Liver (tissue), 9 donors: ENCODE results near the gene TJAP1. TPM values are rescaled to one million over a fixed set of nuclear protein-coding genes. Genes with fewer than 3 reads are reported as not detected.

Experiments
- DNase-seq: peaks from one replicate; pipeline ENCODE4 v3.0.0-alpha.2; 2017; ENCODE audit warnings: low spot score
- H3K27ac ChIP-seq, 2 donors: one replicate each; pipeline ENCODE4 v1.7.0; 2013; ENCODE audit warnings: inconsistent platforms in 2 of 2, low read length in 2 of 2, control low read depth in 1 of 2, low read depth in 1 of 2, mild to moderate bottlenecking in 1 of 2
- H3K27me3 ChIP-seq, 4 donors: one replicate each; pipeline versions ENCODE4 v1.6.1 to v1.7.0; 2013; ENCODE audit warnings: low read length in 3 of 4, inconsistent platforms in 1 of 4, mild to moderate bottlenecking in 1 of 4, moderate library complexity in 1 of 4; ENCODE audit not compliant: control insufficient read depth in 4 of 4, insufficient read depth in 4 of 4
- H3K36me3 ChIP-seq, 4 donors: one replicate each; pipeline versions ENCODE4 v1.6.1 to v1.7.0; 2013; ENCODE audit warnings: low read length in 3 of 4, mild to moderate bottlenecking in 3 of 4, low read depth in 1 of 4, moderate library complexity in 1 of 4; ENCODE audit not compliant: control insufficient read depth in 4 of 4, insufficient read depth in 3 of 4
- H3K4me1 ChIP-seq, 4 donors: one replicate each; pipeline versions ENCODE4 v1.6.1 to v1.7.0; 2013; ENCODE audit warnings: low read length in 3 of 4, mild to moderate bottlenecking in 3 of 4, moderate library complexity in 1 of 4; ENCODE audit not compliant: control insufficient read depth in 4 of 4, insufficient read depth in 4 of 4
- H3K4me3 ChIP-seq, 3 donors: one replicate each; pipeline versions ENCODE4 v1.6.1 to v1.7.0; 2013; ENCODE audit warnings: low read length in 3 of 3, control low read depth in 1 of 3, low read depth in 1 of 3, mild to moderate bottlenecking in 1 of 3
- H3K9ac ChIP-seq, 2 donors: one replicate each; pipeline ENCODE4 v1.7.0; 2013; ENCODE audit warnings: low read length in 2 of 2, mild to moderate bottlenecking in 2 of 2, moderate library complexity in 2 of 2, control low read depth in 1 of 2, low read depth in 1 of 2
- H3K9me3 ChIP-seq, 4 donors: one replicate each; pipeline versions ENCODE4 v1.6.1 to v1.7.0; 2013; ENCODE audit warnings: low read length in 3 of 4; ENCODE audit not compliant: control insufficient read depth in 4 of 4
- EGR1 ChIP-seq, 2 donors: IDR thresholded peaks; 2 replicates each; pipeline ENCODE4 v1.6.1; 2016 to 2018; ENCODE audit warnings: antibody characterized with exemption in 2 of 2, low read depth in 2 of 2
- FOXA1 ChIP-seq: IDR thresholded peaks from 2 replicates; pipeline ENCODE4 v1.6.1; 2016; ENCODE audit warnings: antibody characterized with exemption
- FOXA2 ChIP-seq: IDR thresholded peaks from 2 replicates; pipeline ENCODE4 v1.6.1; 2016; ENCODE audit warnings: antibody characterized with exemption
- GABPA ChIP-seq, 2 donors: IDR thresholded peaks in 1 of 2; conservative IDR thresholded peaks in 1 of 2; 2 replicates each; pipeline ENCODE4 v1.6.1; 2016; ENCODE audit warnings: antibody characterized with exemption in 2 of 2, mild to moderate bottlenecking in 1 of 2, moderate library complexity in 1 of 2
- HNF4A ChIP-seq, 2 donors: conservative IDR thresholded peaks; 2 replicates each; pipeline ENCODE4 v1.6.1; 2016; ENCODE audit warnings: antibody characterized with exemption in 2 of 2, mild to moderate bottlenecking in 2 of 2
- HNF4G ChIP-seq: IDR thresholded peaks from 2 replicates; pipeline ENCODE4 v1.6.1; 2016; ENCODE audit warnings: antibody characterized with exemption
- JUND ChIP-seq, 2 donors: IDR thresholded peaks; 2 replicates each; pipeline ENCODE4 v1.6.1; 2016; ENCODE audit warnings: antibody characterized with exemption in 2 of 2
- NR2F2 ChIP-seq: IDR thresholded peaks from 2 replicates; pipeline ENCODE4 v1.6.1; 2016; ENCODE audit warnings: antibody characterized with exemption
- RAD21 ChIP-seq, 2 donors: IDR thresholded peaks; 2 replicates each; pipeline ENCODE4 v1.6.1; 2016; ENCODE audit warnings: antibody characterized with exemption in 2 of 2, mild to moderate bottlenecking in 2 of 2
- RXRA ChIP-seq, 2 donors: IDR thresholded peaks; 2 replicates each; pipeline ENCODE4 v1.6.1; 2017 to 2018; ENCODE audit warnings: antibody characterized with exemption in 2 of 2, mild to moderate bottlenecking in 1 of 2
- SP1 ChIP-seq: IDR thresholded peaks from 2 replicates; pipeline ENCODE4 v1.6.1; 2018; ENCODE audit warnings: antibody characterized with exemption, mild to moderate bottlenecking
- TAF1 ChIP-seq: conservative IDR thresholded peaks from 2 replicates; pipeline ENCODE4 v1.6.1; 2016; ENCODE audit warnings: antibody characterized with exemption, mild to moderate bottlenecking
- YY1 ChIP-seq: IDR thresholded peaks from 2 replicates; pipeline ENCODE4 v1.6.1; 2016; ENCODE audit warnings: antibody characterized with exemption, mild to moderate bottlenecking
- whole genome bisulfite sequencing: extraction: QIAGEN DNeasy Blood & Tissue Kit; methylation state at CpG from one replicate; pipeline ENCODE4 v1.1.7; 2013; 5-methylcytosine and 5-hydroxymethylcytosine counted together
- polyA plus RNA-seq, 2 donors: library from polyadenylated mRNA; stranded (reverse) in 1 of 2; unstranded in 1 of 2; fragments of 200-250 nt in 1 of 2; fragments of >200 nt in 1 of 2; fragmentation: Nextera tagmentation in 1 of 2; extraction: Ambion mirVana in 1 of 2; gene quantifications; one replicate each; pipeline versions ENCODE4 v1.2.1 to v1.2.3, GENCODE V29; 2013 to 2015
- total RNA-seq, 2 donors: library from RNA; depleted of rRNA; stranded (reverse); fragments of >200 nt; gene quantifications; one replicate each; pipeline ENCODE4 v1.2.3, GENCODE V29; 2014
- TF ChIP-seq, protein P1 (sequence below): fragments of 150-350 bp; IDR thresholded peaks from 2 replicates; pipeline ENCODE4 v1.5.1; 2017; ENCODE audit warnings: improper control_type of control experiment, low read depth, low read length; ENCODE audit not compliant: missing input control
- TF ChIP-seq, protein P2 (sequence below): IDR thresholded peaks from 2 replicates; pipeline ENCODE4 v1.6.1; 2016; ENCODE audit warnings: antibody characterized with exemption
- TF ChIP-seq, protein P3 (sequence below): IDR thresholded peaks from 2 replicates; pipeline ENCODE4 v1.6.1; 2016; ENCODE audit warnings: antibody characterized with exemption
- TF ChIP-seq, protein P4 (sequence below): IDR thresholded peaks from 2 replicates; pipeline ENCODE4 v1.6.1; 2016; ENCODE audit warnings: antibody characterized with exemption, mild to moderate bottlenecking
- donor health status: healthy.
- donor health status: healthy.
- donor health status: healthy.
- donor health status: healthy.
- donor health status: healthy.

Gene TJAP1
- total and polyA plus RNA-seq, 4 donors, result 6.9 to 10.3 (median 7.8) TPM

DNA sequence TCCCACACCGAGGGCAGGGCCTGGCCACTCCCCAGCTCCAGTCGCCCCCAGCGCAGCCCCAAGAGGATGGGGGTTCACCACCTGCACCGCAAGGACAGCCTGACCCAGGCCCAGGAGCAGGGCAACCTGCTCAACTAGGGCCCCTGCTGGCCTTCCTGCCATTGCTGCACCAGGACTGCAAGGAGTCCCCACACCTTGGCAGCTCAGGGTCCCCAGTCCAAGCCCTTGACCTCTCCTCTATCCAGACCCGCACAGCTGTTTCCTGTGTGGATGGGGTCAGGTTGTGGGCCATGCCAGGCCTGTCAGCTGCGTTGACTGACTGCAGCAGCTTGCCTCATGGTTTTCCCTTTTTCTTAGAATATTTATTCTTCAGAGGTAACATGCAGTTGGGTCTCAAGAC lies 28.3 kb downstream of the TJAP1 start:
- 75% methylated on average over 6 of the region's 6 CpGs for WGBS
- Histone ChIP-seq H3K4me3 (no peak overlapping the region), H3K4me1 (peaks cover 4 to 10% (median 7%) of the 10 kb centered on the region in 4 donors), H3K27ac (no peak overlapping the region), H3K36me3 (peaks cover 6 to 41% (median 27%) of the 10 kb centered on the region in 4 donors), H3K27me3 (peaks cover 0 to 3% (median 0%) of the 10 kb centered on the region in 4 donors), H3K9ac (no peak overlapping the region), H3K9me3 (no peaks in the 10 kb centered on the region)
- DNase-seq, result no peak
- TF ChIP-seq NR2F2 (no peak), HNF4A (conservative IDR thresholded peaks at IDR 0.05) (no peak), HNF4G (no peak), FOXA2 (no peak), TAF1 (no peak), JUND (IDR thresholded peaks at IDR 0.05) (no peak), RXRA (IDR thresholded peaks at IDR 0.05) (no peak), SP1 (no peak), FOXA1 (no peak), YY1 (no peak), EGR1 (IDR thresholded peaks at IDR 0.05; ENCODE audit: low read depth in 2 of 2) (no peak), RAD21 (IDR thresholded peaks at IDR 0.05) (no peak), GABPA (IDR thresholded peaks at IDR 0.05 in 1 of 2, conservative IDR thresholded peaks at IDR 0.05 in 1 of 2) (no peak)
- TF ChIP-seq, protein P1, sequence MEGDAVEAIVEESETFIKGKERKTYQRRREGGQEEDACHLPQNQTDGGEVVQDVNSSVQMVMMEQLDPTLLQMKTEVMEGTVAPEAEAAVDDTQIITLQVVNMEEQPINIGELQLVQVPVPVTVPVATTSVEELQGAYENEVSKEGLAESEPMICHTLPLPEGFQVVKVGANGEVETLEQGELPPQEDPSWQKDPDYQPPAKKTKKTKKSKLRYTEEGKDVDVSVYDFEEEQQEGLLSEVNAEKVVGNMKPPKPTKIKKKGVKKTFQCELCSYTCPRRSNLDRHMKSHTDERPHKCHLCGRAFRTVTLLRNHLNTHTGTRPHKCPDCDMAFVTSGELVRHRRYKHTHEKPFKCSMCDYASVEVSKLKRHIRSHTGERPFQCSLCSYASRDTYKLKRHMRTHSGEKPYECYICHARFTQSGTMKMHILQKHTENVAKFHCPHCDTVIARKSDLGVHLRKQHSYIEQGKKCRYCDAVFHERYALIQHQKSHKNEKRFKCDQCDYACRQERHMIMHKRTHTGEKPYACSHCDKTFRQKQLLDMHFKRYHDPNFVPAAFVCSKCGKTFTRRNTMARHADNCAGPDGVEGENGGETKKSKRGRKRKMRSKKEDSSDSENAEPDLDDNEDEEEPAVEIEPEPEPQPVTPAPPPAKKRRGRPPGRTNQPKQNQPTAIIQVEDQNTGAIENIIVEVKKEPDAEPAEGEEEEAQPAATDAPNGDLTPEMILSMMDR, result no peak
- TF ChIP-seq, protein P2, sequence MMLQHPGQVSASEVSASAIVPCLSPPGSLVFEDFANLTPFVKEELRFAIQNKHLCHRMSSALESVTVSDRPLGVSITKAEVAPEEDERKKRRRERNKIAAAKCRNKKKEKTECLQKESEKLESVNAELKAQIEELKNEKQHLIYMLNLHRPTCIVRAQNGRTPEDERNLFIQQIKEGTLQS, result no peak
- TF ChIP-seq, protein P3, sequence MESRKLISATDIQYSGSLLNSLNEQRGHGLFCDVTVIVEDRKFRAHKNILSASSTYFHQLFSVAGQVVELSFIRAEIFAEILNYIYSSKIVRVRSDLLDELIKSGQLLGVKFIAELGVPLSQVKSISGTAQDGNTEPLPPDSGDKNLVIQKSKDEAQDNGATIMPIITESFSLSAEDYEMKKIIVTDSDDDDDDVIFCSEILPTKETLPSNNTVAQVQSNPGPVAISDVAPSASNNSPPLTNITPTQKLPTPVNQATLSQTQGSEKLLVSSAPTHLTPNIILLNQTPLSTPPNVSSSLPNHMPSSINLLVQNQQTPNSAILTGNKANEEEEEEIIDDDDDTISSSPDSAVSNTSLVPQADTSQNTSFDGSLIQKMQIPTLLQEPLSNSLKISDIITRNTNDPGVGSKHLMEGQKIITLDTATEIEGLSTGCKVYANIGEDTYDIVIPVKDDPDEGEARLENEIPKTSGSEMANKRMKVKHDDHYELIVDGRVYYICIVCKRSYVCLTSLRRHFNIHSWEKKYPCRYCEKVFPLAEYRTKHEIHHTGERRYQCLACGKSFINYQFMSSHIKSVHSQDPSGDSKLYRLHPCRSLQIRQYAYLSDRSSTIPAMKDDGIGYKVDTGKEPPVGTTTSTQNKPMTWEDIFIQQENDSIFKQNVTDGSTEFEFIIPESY, result no peak
- TF ChIP-seq, protein P4, sequence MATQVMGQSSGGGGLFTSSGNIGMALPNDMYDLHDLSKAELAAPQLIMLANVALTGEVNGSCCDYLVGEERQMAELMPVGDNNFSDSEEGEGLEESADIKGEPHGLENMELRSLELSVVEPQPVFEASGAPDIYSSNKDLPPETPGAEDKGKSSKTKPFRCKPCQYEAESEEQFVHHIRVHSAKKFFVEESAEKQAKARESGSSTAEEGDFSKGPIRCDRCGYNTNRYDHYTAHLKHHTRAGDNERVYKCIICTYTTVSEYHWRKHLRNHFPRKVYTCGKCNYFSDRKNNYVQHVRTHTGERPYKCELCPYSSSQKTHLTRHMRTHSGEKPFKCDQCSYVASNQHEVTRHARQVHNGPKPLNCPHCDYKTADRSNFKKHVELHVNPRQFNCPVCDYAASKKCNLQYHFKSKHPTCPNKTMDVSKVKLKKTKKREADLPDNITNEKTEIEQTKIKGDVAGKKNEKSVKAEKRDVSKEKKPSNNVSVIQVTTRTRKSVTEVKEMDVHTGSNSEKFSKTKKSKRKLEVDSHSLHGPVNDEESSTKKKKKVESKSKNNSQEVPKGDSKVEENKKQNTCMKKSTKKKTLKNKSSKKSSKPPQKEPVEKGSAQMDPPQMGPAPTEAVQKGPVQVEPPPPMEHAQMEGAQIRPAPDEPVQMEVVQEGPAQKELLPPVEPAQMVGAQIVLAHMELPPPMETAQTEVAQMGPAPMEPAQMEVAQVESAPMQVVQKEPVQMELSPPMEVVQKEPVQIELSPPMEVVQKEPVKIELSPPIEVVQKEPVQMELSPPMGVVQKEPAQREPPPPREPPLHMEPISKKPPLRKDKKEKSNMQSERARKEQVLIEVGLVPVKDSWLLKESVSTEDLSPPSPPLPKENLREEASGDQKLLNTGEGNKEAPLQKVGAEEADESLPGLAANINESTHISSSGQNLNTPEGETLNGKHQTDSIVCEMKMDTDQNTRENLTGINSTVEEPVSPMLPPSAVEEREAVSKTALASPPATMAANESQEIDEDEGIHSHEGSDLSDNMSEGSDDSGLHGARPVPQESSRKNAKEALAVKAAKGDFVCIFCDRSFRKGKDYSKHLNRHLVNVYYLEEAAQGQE, result no peak

DNA sequence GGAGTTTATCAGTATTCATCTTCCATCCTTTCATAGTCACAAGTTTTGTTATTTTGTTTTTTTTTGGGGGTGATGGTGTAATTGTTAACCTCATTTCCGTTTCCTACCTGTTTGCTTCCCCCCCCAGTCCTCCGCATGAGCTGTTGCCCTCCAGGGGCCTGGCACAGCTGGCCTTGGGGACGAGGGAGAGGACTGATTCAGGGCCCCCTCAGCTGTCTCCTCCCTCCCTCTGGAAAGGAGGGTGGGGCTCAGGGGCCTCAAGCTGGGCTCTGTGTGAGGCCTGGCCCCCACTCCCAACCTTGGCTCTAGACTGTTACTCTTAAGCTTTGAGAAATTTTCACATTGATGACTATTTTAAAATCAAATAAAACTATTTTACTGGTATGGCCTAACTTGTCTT lies 28.8 kb downstream of the TJAP1 start:
- peaks cover 0 to 3% (median 0%) of the 10 kb centered on the region in 4 donors for H3K27me3 ChIP-seq
- no peak for TF ChIP-seq RAD21 (IDR thresholded peaks at IDR 0.05)
- TF ChIP-seq, protein P4, result no peak
- TF ChIP-seq FOXA2, result no peak
- peaks cover 5 to 37% (median 24%) of the 10 kb centered on the region in 4 donors for H3K36me3 ChIP-seq
- no peak overlapping the region for H3K27ac ChIP-seq
- WGBS, result 89% methylated on average over 3 of the region's 3 CpGs
- no peak for DNase-seq
- no peak overlapping the region for H3K4me3 ChIP-seq
- no peak overlapping the region for H3K9ac ChIP-seq
- no peaks in the 10 kb centered on the region for H3K9me3 ChIP-seq
- H3K4me1 ChIP-seq, result peaks cover 5 to 11% (median 7%) of the 10 kb centered on the region in 4 donors
